ENCODE data around the gene ARPP21.

The ARPP21 gene

DNA sequence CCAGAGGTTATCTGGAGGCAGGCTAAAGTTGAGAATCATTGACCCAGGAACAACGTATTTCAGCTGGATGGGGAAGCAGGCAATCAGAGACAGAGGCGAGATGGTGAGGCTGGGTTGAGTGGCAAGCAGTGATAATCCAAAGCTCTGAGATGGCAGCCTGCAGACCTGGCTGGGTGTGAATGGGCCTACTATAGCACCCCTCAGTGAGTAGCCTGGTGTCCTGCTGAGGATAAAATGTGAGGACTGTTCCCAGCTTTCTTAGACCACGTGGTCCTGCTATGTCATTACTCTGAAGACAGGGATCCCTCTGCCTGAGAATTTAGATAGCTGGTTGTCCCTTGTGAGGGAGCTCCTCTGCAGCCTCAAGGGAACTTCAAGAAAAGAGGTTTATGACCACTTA lies 141.5 kb downstream of the ARPP21 start:
- no peak for TF ChIP-seq EZH2phosphoT487 (IDR thresholded peaks at IDR 0.05; ENCODE audit: borderline replicate concordance, low read length)
- TF ChIP-seq, protein P1, sequence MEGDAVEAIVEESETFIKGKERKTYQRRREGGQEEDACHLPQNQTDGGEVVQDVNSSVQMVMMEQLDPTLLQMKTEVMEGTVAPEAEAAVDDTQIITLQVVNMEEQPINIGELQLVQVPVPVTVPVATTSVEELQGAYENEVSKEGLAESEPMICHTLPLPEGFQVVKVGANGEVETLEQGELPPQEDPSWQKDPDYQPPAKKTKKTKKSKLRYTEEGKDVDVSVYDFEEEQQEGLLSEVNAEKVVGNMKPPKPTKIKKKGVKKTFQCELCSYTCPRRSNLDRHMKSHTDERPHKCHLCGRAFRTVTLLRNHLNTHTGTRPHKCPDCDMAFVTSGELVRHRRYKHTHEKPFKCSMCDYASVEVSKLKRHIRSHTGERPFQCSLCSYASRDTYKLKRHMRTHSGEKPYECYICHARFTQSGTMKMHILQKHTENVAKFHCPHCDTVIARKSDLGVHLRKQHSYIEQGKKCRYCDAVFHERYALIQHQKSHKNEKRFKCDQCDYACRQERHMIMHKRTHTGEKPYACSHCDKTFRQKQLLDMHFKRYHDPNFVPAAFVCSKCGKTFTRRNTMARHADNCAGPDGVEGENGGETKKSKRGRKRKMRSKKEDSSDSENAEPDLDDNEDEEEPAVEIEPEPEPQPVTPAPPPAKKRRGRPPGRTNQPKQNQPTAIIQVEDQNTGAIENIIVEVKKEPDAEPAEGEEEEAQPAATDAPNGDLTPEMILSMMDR (IDR thresholded peaks at IDR 0.05; ENCODE audit: low read depth, low read length, poor library complexity, severe bottlenecking): no peak
- Histone ChIP-seq H3K4me3 (ENCODE audit: low read length) (no peak overlapping the region), H3K27me3 (ENCODE audit: control insufficient read depth, low read length) (no peaks in the 10 kb centered on the region), H3K9me2 (replicated peaks; ENCODE audit: control insufficient read depth, low read length) (no peaks in the 10 kb centered on the region), H3K79me2 (ENCODE audit: control insufficient read depth, low read length) (no peaks in the 10 kb centered on the region), H3K27ac (ENCODE audit: low read depth, low read length) (no peak overlapping the region), H3K4me1 (ENCODE audit: control insufficient read depth, low read length) (no peaks in the 10 kb centered on the region), H3K4me2 (ENCODE audit: low read length) (no peak overlapping the region), H3K36me3 (ENCODE audit: control insufficient read depth, low read length) (no peaks in the 10 kb centered on the region), H3F3A (ENCODE audit: control insufficient read depth, insufficient read depth) (no peaks in the 10 kb centered on the region), H3K9me3 (ENCODE audit: control insufficient read depth, insufficient read depth, low read length) (no peaks in the 10 kb centered on the region), H4K20me1 (ENCODE audit: control insufficient read depth, insufficient read depth, low read depth, low read length) (no peaks in the 10 kb centered on the region)

DNA sequence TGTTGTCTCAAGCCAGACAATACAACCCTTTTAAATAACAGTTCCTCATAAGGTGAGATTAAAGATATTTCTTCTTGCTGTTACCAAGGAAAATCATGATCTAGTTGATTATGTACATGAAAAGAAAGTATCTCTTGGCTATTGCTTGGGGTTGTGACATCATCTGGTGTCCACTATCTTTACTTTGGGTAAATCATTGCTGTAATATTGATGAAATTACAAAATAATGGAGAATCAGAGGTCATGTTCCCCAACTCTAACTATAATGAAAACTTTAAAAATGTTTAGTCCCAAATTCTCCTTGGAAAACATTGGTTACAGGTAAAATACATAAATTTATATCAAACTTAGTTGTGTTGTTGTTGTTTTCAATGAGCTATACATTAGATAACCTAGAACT lies 142.2 kb downstream of the ARPP21 start:
- Histone ChIP-seq H3K79me2 (ENCODE audit: control insufficient read depth, low read length) (no peaks in the 10 kb centered on the region), H3K4me2 (ENCODE audit: low read length) (no peak overlapping the region), H3K27me3 (ENCODE audit: control insufficient read depth, low read length) (no peaks in the 10 kb centered on the region), H3K4me1 (ENCODE audit: control insufficient read depth, low read length) (no peaks in the 10 kb centered on the region), H4K20me1 (ENCODE audit: control insufficient read depth, insufficient read depth, low read depth, low read length) (no peaks in the 10 kb centered on the region), H3K9me3 (ENCODE audit: control insufficient read depth, insufficient read depth, low read length) (no peaks in the 10 kb centered on the region), H3K4me3 (ENCODE audit: low read length) (no peak overlapping the region), H3F3A (ENCODE audit: control insufficient read depth, insufficient read depth) (no peaks in the 10 kb centered on the region), H3K9me2 (replicated peaks; ENCODE audit: control insufficient read depth, low read length) (no peaks in the 10 kb centered on the region), H3K36me3 (ENCODE audit: control insufficient read depth, low read length) (no peaks in the 10 kb centered on the region), H3K27ac (ENCODE audit: low read depth, low read length) (no peak overlapping the region)
- TF ChIP-seq EZH2phosphoT487 (IDR thresholded peaks at IDR 0.05; ENCODE audit: borderline replicate concordance, low read length): no peak
- TF ChIP-seq, protein P1 (IDR thresholded peaks at IDR 0.05; ENCODE audit: low read depth, low read length, poor library complexity, severe bottlenecking): no peak

DNA sequence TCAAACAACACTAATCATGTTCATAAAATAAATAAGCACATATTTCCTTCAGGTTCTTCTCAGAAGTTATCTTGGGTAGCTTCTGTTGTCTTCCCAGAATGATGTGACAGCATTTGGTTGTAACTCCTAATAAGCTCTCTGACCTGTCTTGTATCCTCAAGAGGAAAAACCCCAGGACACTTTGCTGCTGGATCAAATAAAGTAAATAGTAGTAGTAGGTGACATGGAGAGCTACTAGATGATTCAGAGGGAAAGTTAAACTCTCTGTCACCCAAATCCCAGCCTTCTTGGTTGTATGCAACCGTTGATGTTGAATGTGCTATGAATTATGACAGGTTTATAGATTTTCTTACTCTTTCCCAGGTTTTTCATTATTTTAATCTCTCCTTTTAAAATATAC lies 143.0 kb downstream of the ARPP21 start:
- Histone ChIP-seq H3K27me3 (ENCODE audit: control insufficient read depth, low read length) (no peaks in the 10 kb centered on the region), H4K20me1 (ENCODE audit: control insufficient read depth, insufficient read depth, low read depth, low read length) (no peaks in the 10 kb centered on the region), H3K27ac (ENCODE audit: low read depth, low read length) (no peak overlapping the region), H3K9me3 (ENCODE audit: control insufficient read depth, insufficient read depth, low read length) (no peaks in the 10 kb centered on the region), H3K79me2 (ENCODE audit: control insufficient read depth, low read length) (no peaks in the 10 kb centered on the region), H3K4me2 (ENCODE audit: low read length) (no peak overlapping the region), H3K4me1 (ENCODE audit: control insufficient read depth, low read length) (no peaks in the 10 kb centered on the region), H3F3A (ENCODE audit: control insufficient read depth, insufficient read depth) (no peaks in the 10 kb centered on the region), H3K36me3 (ENCODE audit: control insufficient read depth, low read length) (no peaks in the 10 kb centered on the region), H3K4me3 (ENCODE audit: low read length) (no peak overlapping the region), H3K9me2 (replicated peaks; ENCODE audit: control insufficient read depth, low read length) (no peaks in the 10 kb centered on the region)
- TF ChIP-seq EZH2phosphoT487 (IDR thresholded peaks at IDR 0.05; ENCODE audit: borderline replicate concordance, low read length): no peak
- TF ChIP-seq, protein P1 (IDR thresholded peaks at IDR 0.05; ENCODE audit: low read depth, low read length, poor library complexity, severe bottlenecking): no peak

DNA sequence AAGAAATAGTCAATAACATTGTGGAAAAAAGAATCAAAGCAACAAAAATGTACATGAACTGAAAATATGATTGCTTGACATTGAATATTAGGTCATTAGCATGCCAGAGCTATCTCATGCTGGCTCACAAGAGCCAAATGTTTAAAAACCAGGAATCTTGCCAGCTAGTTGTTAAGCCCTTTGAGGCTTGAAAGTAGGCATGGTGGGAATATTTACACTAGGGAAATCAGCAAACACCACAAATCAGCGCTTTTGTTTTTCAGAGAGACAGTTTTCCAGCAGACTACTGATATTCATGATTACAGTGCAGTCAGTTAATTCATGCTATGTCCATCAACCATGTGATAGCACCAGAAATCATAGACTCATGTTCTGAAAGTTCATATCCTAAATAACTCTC lies 144.8 kb downstream of the ARPP21 start:
- no peak overlapping the region for H3K4me2 ChIP-seq (ENCODE audit: low read length)
- H3K4me1 ChIP-seq (ENCODE audit: control insufficient read depth, low read length): no peaks in the 10 kb centered on the region
- no peak for TF ChIP-seq EZH2phosphoT487 (IDR thresholded peaks at IDR 0.05; ENCODE audit: borderline replicate concordance, low read length)
- TF ChIP-seq, protein P1 (IDR thresholded peaks at IDR 0.05; ENCODE audit: low read depth, low read length, poor library complexity, severe bottlenecking): no peak

More for the DNA sequence above, 144.8 kb downstream of the ARPP21 start:
- H3K79me2 ChIP-seq (ENCODE audit: control insufficient read depth, low read length): no peaks in the 10 kb centered on the region
- H3K36me3 ChIP-seq (ENCODE audit: control insufficient read depth, low read length): no peaks in the 10 kb centered on the region
- H4K20me1 ChIP-seq (ENCODE audit: control insufficient read depth, insufficient read depth, low read depth, low read length): no peaks in the 10 kb centered on the region
- H3K4me3 ChIP-seq (ENCODE audit: low read length): no peak overlapping the region
- H3K9me2 ChIP-seq (replicated peaks; ENCODE audit: control insufficient read depth, low read length): no peaks in the 10 kb centered on the region
- H3F3A ChIP-seq (ENCODE audit: control insufficient read depth, insufficient read depth): no peaks in the 10 kb centered on the region
- no peak overlapping the region for H3K27ac ChIP-seq (ENCODE audit: low read depth, low read length)
- H3K9me3 ChIP-seq (ENCODE audit: control insufficient read depth, insufficient read depth, low read length): no peaks in the 10 kb centered on the region
- H3K27me3 ChIP-seq (ENCODE audit: control insufficient read depth, low read length): no peaks in the 10 kb centered on the region

Data from DOHH2 (cell line).